HG03064 (cell line): ENCODE results near the gene GNPDA1.

ENCODE experiments used
- ATAC-seq: cut with Tn5 transposase; IDR thresholded peaks from one replicate; pipeline ENCODE4 v1.9.1; 2021; ENCODE audit warnings: low read depth; ENCODE audit not compliant: unreplicated experiment

GNPDA1 gene

DNA sequence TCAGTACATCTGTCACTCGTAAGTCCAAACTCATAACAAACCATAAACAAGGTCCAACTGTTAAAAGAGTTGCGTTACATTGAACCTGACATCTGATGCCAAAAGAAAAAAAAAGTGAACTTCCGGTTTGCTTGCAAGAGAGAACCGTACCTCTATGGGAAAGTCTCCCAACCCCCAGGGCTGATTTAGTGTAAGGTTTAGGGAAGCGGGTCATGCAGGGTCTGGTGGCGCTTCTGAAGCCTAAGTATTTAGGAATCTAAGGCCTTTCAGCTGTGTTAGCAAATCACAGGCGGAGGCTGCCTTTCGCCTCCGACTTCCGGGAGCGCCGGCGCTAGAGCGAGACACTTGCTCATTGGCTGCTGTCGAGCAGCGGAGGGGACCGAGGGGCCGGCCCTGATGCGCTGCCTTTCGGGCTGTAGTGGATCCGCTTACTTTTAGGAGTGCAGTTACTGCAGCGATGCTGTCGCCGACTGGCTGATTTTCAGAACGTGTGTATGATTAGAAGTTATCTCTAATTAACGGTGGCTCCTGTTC, 12.0 kb upstream of the GNPDA1 start:
- ATAC-seq = peak; percentile 99

DNA sequence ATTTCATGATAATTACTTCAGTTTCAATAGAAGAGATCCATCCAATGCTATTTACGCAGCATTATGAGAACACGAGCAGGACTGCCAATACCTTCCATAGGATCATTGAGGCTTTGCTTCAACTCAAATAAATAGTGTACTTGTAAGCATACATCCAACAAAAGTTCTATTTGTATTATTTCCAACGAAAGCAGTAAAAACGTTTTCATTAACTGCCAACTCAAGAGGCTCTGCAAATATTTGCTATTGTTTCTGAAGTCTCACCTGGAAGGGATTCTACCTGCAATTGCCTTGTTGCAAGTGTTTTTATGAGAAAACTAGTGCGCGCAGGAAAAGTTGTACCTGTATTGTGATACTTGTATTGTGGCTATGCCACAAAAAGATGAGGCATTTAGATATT, 11.0 kb upstream of the GNPDA1 start:
- ATAC-seq = no peak

DNA sequence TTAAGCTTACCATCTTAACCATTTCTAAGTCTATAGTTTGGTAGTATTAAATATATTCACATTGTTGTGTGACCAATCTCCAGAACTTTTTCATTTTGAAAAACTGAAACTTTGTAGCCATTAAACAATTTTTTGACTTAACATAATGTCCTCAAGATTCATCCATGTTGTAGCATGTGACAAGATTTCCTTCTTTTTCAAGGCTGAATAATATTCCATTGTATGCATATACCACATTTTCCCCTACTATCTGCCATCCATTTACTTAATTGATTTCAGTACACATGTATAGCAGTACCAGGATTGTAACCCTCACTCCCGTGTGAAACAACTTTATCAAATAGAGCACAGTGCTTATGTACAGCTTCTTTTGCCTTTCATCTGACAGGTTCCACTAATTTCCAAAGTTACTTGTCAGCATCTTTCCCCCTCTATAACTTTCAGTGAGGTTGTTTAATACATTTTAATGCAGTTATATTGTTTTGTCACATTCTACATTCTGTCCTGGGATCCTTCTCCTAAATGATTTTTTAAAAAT, 7.4 kb upstream of the GNPDA1 start:
- no peak for ATAC-seq

DNA sequence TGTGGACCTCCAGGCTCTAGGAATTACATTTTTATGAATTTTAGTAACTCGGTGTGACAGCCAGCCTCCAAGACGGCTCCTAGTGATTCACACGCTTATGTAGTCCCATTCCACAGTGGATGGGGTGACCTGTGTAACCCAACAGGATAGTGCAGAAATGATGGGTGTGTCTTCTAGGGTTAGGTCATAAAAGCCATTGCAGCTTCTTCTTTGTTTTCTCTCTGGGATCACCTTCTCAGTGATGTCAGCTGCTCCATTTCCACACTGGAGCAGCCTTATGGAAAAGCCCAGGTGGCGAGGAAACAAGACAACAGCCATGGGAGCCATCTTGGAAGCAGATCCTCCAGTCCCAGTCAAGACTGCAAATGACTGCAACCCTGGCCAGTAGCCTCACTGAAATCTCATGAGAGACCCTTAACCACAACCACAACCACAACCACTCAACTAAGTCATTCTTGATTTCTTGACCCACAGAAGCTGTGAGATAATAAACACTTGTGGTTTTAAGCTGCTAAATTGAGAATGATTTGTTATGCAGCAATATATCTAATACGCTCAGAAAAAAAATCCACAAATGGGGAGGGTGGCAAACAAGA, 5.1 kb upstream of the GNPDA1 start:
- ATAC-seq = peak; percentile 37

DNA sequence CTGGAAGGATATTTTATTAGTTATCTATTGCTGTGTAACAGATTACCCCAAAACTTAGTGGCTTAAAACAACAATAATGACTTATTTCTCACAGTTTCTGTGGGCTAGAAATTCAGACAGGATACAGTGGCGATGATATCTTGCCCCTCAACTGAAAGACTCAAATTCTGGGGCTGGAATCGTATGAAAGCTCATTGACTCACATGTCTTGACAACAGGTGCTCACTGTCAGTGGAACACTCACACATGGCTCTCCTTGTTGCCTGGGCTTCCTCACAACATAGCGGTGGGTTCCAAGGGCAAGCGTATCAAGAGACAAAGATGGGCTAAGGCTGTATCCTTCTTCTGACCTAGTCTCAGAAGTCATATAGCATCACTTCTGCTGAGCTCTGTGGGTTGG, 3.7 kb upstream of the GNPDA1 start:
- peak; percentile 33 for ATAC-seq

DNA sequence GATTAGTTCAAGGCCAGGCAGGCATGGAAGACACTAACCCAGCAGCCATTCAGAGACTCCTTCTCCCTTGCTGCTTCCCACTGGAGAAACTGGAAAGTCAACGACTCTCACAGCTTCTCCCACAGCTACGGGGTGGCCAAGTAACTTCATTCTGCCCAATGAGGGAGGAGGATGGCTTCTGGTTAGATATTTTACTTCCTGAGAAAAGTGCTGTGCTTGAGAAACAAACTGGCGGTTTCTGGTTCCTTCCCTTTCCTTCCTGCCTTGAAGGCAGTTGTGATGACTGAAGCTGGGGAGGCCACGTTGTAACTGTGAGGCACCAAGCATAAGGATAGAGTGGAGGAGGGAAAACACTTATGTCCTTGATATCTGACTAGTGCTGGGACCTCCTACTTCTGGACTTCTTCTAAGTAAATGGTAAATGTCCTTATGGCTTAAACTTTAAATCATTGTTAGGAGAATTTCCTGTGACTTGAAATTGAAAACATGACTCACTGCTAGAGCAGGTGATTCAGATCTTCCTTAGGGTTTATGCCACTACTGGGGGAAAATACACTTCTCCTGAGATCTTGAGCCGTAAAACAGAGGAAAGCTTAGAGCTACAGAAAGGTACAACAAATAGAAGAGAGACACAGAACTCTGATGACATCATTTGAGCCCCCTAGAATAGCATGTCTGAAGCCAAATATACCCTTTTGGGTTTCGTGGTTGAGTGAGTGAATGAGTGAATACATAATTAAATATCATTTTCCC, 3.1 kb upstream of the GNPDA1 start:
- ATAC-seq = peak; percentile 24

DNA sequence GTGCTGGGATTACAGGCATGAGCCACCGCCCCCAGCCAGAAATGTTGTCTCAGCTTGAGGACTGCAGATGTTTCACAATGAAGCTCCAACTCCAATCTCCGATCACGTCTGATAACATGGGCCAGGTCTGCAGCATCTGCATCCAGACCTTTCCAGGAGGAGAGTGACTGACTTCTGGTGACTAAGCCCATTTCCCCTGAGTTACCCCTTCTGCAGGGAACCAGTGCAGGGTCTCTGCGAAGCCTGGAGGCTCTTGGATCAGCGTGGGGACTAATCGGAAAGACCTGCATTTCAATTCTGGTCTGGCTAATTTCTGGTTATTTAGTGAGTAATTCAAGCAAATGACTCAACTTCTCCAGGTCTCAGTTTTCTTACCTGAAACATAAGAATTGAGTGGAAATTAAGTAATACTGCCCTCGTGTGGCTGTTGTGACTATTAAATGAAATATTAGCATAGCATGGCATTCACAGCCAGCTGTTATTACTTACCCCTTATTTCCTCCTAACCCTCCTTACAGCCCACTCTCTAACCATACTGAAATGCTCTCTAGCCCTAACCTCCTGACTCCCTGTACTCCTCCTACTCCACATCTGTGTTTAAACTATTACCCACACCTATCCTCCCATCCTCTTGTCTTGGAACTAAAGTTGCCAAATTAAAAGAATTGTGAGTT, 2.2 kb upstream of the GNPDA1 start:
- no peak for ATAC-seq

DNA sequence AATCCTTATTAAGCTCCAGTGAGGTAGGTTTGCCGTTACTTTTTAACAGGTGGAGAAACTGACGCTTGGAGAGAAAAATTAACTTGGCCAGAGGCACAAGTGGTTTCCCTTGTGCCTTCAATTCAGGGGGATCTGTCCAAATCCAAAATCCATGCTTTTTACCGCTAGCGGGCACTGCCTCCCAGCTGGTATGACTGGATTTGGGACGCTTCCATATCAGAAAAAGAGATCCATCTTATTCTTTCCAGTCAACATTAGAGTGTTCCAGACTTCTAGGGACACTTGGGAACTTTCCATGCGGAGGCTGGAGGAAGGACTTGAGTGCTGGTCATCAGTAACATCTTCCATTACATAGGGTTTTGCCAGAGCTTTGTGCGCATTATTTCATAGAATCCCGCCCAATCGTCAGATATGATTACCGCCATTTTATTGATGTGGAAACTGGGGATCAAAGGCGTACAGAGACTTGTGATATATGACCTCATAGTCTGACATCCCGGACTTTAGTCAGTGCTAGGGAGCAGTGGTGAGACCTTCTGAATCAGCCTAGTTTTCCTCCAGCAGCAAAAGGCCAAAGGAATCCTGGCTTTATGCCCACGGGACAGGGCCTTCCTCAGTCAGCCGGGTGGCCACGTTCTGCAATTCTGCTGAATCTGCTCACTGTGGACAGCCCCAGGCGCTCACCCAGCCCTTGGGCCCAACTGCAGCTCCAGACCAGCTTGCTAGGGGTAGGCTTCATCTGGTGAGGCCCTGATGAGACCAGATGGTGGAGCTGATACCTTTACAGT, 1.1 kb upstream of the GNPDA1 start:
- no peak for ATAC-seq

DNA sequence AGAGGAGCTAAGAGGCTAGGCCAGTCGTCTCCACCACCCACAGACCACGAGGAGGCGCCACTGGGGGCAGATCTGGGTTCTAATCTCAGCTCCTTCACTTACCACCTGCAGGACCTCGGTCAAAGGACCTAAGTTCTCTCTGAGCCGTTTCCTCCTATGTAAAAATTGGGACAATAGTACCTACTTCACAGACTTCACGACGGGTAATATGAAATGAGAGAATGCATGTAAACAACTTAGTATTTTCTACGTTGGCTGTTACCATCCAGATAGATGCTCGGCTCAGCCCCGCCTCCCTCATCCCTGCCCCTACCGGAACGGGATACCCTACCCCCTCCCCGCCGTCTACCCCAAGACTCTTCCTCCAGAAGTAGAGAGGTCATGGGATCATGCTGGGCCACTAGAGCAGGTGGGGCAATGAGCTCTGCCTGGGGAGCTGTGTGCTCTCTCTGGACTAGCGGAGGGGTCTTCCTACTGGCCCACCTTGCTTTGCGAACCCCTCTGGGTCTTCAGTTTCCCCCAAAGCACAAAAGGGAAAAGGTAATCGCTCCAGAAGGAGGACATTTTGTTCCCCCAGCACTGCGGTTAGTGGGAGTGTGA, 541 bp downstream of the GNPDA1 start:
- ATAC-seq = no peak

DNA sequence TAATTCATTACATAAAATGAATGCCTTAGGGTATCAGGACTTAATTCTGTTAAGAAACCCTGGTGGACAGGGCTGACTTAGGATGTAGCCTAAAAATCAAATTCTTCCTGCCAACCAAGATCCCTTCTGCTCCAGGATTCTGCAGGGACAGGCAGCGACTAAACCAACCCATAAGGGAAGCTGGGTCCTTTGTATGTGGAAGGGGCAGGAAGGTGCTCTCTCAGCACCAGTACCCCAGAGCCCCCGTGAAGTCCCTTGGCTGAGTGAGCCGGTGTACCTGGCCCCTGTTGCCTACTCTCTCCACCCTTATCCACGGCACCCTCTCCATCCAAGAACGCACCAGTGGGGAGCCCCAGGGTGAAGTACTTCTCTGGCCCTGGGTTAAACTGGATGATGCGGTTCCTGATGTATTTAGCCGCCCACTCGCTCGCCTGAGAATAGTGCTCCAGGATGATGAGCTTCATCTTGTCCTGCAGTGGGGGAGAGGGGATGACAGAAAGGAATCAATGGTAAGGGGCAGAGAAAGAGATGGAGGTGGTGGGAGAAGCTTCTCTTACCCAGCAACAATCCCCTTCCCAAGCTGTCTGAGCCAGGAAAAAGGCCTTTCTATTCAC, 1.1 kb downstream of the GNPDA1 start:
- no peak for ATAC-seq

DNA sequence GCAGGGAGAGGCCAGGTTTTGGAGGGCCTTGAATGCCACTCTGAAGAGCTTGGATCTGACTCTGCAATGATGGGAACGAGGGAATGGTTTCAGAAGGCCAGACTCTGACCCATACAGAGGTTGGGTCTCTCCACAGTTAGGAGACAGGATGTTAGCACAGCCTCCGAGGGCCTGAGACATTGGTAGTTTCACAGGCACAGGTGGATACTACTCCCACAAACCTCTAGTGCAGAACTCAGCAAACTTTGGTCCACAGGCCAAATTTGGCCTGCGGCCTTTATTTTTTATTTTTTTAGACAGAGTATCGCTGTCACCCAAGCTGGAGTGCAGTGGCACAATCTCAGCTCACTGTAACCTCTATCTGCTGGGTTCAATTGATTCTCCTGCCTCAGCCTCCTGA, 2.9 kb downstream of the GNPDA1 start:
- no peak for ATAC-seq

DNA sequence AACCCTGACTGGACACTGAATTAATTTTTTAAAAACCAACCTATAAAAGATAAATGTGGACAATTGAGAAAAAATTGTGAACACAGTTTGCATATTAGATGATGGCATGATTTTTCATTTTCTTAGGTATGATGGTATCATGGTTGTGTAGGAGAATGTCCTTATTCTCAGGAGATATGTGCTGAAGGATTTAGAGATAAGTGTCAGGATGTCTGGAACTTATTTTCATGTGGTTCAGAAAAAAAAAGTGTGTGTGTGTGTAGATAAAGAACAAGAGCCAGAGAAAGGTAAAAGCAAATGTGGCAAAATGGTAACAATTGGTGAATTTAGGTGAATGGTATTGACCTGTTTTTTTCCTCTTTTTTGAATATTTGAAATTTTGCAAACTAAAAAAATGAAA, 4.0 kb downstream of the GNPDA1 start:
- ATAC-seq = no peak

DNA sequence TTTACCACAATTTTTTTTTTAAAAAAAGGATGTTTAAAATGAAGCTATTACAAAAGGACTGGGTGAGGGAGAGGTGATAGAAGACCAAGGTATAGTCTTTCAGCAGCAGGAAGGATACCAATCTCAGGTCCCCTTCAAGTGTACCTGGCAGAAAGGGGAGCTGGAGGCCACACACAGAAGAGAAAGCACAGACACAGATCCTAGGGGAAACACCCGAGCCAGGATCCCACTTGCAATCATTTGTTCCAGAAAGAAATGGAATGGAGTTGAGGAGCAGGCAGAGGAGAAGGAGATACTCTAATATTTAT, 5.6 kb downstream of the GNPDA1 start:
- ATAC-seq = no peak

DNA sequence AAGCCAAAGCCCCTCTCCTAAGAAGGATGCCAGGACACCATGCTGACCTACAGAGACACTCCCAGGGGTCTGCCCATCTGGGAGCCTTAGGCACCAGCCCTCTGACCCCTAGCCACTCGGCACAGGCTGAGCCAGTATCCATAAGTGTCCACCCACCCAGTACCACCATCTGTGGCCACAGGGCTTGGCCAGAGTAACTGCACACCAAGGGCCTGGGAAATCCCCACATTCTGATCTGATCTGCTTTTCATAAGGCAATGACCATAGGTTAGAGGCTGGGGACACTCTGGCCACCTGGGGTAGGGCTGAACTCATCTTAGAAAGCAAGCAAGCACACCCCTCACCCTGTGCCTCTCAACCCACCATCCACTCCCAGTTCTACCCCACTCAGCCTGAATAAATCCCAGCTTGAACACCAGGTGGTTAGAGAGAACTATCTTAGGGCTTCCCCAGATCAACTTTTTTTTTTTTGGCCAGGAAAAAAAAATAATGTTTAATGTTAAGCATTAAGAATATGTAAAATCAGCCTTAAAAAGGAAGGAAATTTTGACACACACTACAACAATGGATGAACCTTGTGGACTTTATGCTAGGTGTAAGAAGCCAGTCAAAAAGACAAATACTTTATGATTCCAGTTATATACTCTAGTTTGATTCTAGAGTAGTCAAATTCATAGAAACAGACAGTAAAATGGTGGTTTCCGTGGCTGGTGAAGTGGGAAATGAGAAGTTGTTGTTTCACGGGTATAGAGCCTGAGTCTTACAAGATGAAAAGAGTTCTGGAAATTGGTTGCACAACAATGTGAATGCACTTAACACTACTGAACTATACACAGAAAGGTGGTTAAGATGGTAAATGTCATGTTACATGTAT, 6.2 kb downstream of the GNPDA1 start:
- ATAC-seq = no peak

DNA sequence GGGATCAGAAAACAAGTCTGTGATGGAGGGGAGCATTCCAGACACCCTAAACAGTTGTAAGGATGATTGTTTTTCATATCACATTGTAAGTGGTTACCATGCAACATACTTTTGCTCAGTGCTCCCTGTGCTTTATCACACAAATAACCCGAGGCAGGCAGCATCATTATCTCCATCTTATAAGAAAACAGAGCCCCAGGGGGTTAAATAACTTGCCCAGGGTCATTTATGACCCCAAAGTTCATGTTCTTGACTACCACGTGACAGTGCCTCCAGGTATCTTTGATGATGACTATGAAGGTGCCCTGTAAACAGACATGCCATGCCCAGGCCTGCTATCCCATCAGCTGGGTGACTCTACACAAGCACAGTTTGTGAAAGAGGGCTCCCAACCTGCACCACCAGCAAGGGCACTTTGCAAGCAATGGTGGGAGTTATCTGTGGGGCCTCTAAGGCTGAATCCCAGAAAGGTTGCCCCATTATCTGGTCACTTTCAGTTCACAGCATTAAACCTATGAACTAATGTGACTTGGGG, 9.5 kb downstream of the GNPDA1 start:
- no peak for ATAC-seq

DNA sequence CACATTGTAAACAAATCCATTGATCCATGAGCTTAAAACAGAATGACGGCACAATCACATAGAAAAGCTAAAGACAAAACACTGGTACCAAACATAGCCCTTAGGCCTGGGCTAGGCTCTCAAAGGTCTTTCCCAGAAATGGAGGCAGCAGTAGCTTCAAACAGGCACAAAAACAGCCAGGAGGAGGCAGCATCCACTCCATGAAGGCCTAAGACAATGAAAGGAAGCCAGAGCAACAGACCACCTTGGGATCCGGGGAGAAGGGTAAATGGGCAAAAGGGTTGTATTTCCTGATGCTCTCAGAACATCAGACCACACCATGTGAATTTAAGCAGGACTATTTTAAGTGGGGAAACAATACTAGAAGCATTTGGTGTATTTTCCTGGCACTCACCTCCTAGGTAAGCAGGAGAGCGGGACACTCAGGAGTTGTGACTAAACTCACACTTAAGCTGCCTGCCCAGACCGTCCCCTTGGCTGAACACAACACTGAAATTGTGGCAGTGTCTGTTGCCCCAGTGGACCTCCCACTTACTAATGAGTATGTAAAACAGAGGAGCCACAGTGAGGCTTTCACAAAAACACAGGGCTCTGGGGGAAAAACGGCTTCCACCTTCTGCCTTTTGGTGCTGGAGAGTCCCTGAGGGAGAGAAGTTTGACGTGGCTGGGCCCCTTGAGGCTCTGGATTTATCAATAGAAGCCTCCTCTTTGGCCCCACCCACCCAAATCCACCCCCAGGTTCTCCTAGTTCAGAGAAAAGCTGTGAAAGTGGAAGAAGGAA, 11.9 kb downstream of the GNPDA1 start:
- ATAC-seq = no peak

DNA sequence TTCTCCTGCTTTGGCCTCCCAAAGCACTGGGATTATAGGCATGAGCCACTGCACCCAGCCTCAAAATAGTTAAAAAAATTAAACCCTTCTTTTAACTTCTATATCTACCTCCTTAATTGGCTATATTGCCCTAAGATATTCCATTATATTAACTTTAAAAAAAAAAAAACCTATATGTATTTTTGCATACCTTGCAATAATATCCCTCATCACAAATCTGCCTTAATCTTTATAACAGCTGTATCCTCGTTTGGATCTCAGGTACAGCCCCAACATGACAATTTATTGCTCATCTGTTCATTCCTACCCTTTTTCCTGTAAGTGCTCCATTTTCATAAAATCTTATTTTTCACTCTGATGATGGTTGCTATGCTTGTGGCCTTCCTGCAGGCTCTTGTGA, 12.7 kb downstream of the GNPDA1 start:
- ATAC-seq = no peak

DNA sequence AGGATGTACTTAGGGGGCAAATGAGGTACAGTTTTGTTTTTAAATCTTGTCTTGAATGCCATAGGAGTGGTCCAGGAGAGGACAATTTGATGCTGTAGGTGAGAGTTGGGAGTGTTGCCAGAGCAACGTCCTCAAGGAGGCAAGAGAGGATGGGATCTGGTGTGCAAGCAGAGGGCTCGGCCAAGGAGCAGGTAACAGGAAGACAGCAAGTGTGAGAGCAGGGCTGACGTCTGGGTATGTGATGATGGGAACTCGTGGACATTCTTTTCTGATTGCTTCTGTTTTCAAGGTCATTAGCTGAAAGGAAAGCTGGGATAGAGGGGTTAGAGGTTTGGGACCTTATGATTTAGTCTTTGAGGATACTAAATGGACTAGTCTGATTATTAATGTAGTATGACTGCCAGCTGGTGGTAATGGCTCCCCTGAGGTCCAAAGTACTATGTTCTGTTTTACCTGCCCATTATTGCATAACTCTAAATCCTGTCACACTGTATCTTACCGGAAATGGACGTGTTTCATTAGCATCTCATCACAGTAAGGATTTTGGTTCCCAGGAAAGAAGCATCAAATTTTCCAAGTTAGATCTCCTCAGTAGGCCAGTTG, 15.4 kb downstream of the GNPDA1 start:
- ATAC-seq = no peak
